HepG2 (cell line): Measurements from ENCODE around the gene ZNF780B. TPM values are rescaled to one million over a fixed set of nuclear protein-coding genes. Genes with fewer than 3 reads are reported as not detected.

ENCODE experiments used
- ATAC-seq: fragments of 200-7000 bp; cut with Tn5 transposase; 3 replicates; pipeline ENCODE4 v1.9.1; 2020; ENCODE audit warnings: mild to moderate bottlenecking, moderate library complexity
- BruUV-seq: library from RNA; stranded (reverse); fragments of 400-500 nt; replicated peaks from 2 replicates; lab custom pipeline; 2021; lab: Mats Ljungman, UMichigan
- CTCF ChIA-PET: fragments of 300-600 bp; formaldehyde crosslinking; extraction: SDS; loops from one replicate; lab custom pipeline; 2021; ENCODE audit warnings: low total read pairs, inconsistent platforms, low intra/inter-chr PET ratio; lab: Yijun Ruan, JAX
- POLR2A ChIA-PET: fragments of 350-600 bp; sonication (Branson Sonifier 250); formaldehyde crosslinking; loops from one replicate; lab custom pipeline; 2020; ENCODE audit warnings: antibody characterized with exemption, inconsistent platforms; lab: Yijun Ruan, JAX
- DNase-seq: peaks from one replicate; pipeline ENCODE4 v3.0.0-alpha.2; 2015; ENCODE audit warnings: low spot score
- FAIRE-seq: peaks from 3 replicates; lab custom pipeline; 2011; peaks lifted over from hg19 to GRCh38; lab: Jason Lieb, UNC
- H2AFZ ChIP-seq: one replicate; pipeline ENCODE4 v1.6.1; 2011; ENCODE audit warnings: low read length, inconsistent platforms
- H3K27ac ChIP-seq: fragments of 300-600 bp; 3 replicates; pipeline ENCODE4 v1.8.0; 2011; ENCODE audit warnings: mixed run types, mild to moderate bottlenecking, mixed read lengths, low read length, inconsistent platforms; ENCODE audit not compliant: insufficient read depth; ENCODE audit errors: extremely low read length
- H3K27me3 ChIP-seq, 2 experiments: fragments of 200-600 bp in 1 of 2; 2 replicates in 1 of 2; 3 replicates in 1 of 2; pipeline versions ENCODE4 v1.6.0 to v1.8.0; 2011; ENCODE audit warnings: low read length in 2 of 2, mild to moderate bottlenecking in 2 of 2, moderate library complexity in 2 of 2, inconsistent platforms in 1 of 2; ENCODE audit not compliant: insufficient read depth in 2 of 2, control insufficient read depth in 1 of 2
- H3K36me3 ChIP-seq, 2 experiments: fragments of 200-600 bp in 1 of 2; replicated peaks in 1 of 2; 2 replicates in 1 of 2; 3 replicates in 1 of 2; pipeline versions ENCODE4 v1.5.1 to v1.8.0; 2011; ENCODE audit warnings: low read length in 2 of 2, inconsistent platforms in 1 of 2; ENCODE audit not compliant: insufficient read depth in 2 of 2, control insufficient read depth in 1 of 2
- H3K4me1 ChIP-seq: 2 replicates; pipeline ENCODE4 v1.5.1; 2012; ENCODE audit warnings: low read length, inconsistent platforms; ENCODE audit not compliant: insufficient read depth
- H3K4me2 ChIP-seq: 2 replicates; pipeline ENCODE4 v1.6.0; 2011; ENCODE audit warnings: low read depth, low read length, inconsistent platforms
- H3K4me3 ChIP-seq, 3 experiments: fragments of 200-600 bp in 1 of 3; sonication (generic), shearing (Covaris generic) in 1 of 3; replicated peaks in 1 of 3; 2 replicates each; pipeline ENCODE4 v1.5.1; 2011 to 2016; ENCODE audit warnings: low read length in 3 of 3, inconsistent platforms in 2 of 3, low read depth in 2 of 3, mild to moderate bottlenecking in 2 of 3, control low read depth in 1 of 3, mixed read lengths in 1 of 3; ENCODE audit not compliant: insufficient read depth in 1 of 3
- H3K79me2 ChIP-seq: one replicate; pipeline ENCODE4 v1.6.1; 2011; ENCODE audit warnings: low read length, inconsistent platforms; ENCODE audit not compliant: insufficient read depth
- H3K9ac ChIP-seq: 2 replicates; pipeline ENCODE4 v1.6.0; 2011; ENCODE audit warnings: mild to moderate bottlenecking, low read depth, low read length, inconsistent platforms; ENCODE audit not compliant: insufficient read depth
- H3K9me3 ChIP-seq: 2 replicates; pipeline ENCODE4 v1.5.1; 2012; ENCODE audit warnings: mild to moderate bottlenecking, low read length
- H4K20me1 ChIP-seq: 2 replicates; pipeline ENCODE4 v1.6.0; 2011; ENCODE audit warnings: inconsistent platforms, mild to moderate bottlenecking, low read length, moderate library complexity; ENCODE audit not compliant: insufficient read depth
- MED1 ChIP-seq: sonication (generic); formaldehyde crosslinking; IDR thresholded peaks from 2 replicates; pipeline ENCODE4 v1.4.0; 2020; ENCODE audit warnings: missing genetic modification reagents
- PRPF4 ChIP-seq: fragments of 200-400 bp; formaldehyde crosslinking; IDR thresholded peaks from 2 replicates; pipeline ENCODE4 v1.6.1; 2016; ENCODE audit warnings: low read length, low read depth; ENCODE audit not compliant: poor library complexity, severe bottlenecking
- ZMYM3 ChIP-seq: sonication (generic); formaldehyde crosslinking; IDR thresholded peaks from 2 replicates; pipeline ENCODE4 v1.5.1; 2020; ENCODE audit warnings: mild to moderate bottlenecking, missing genetic modification reagents
- ZNF746 ChIP-seq: sonication (generic); formaldehyde crosslinking; IDR thresholded peaks from 2 replicates; pipeline ENCODE4 v1.8.0; 2022; ENCODE audit warnings: mild to moderate bottlenecking, missing genetic modification reagents
- ZNF83 ChIP-seq: sonication (generic); formaldehyde crosslinking; IDR thresholded peaks from 2 replicates; pipeline ENCODE4 v1.4.0; 2020; ENCODE audit warnings: missing genetic modification reagents, mild to moderate bottlenecking, borderline replicate concordance
- ZSCAN30 ChIP-seq: sonication (generic); formaldehyde crosslinking; IDR thresholded peaks from 2 replicates; pipeline ENCODE4 v1.5.0; 2020; ENCODE audit warnings: mild to moderate bottlenecking, missing genetic modification reagents
- in situ Hi-C: cut with HindIII; loops from 2 replicates; pipeline ENCODE4 v1.10.0; 2017; ENCODE audit warnings: low pct_unique_long_range_greater_than_20kb; ENCODE audit not compliant: extremely low pct_ligation_motif_present
- intact Hi-C: fragments of 100-400 bp; cut with micrococcal nuclease; formaldehyde crosslinking; loops from one replicate; pipeline ENCODE4 v1.10.0; 2022; ENCODE audit not compliant: unreplicated experiment
- polyA plus RNA-seq, 8 experiments: library from polyadenylated mRNA; depleted of rRNA in 3 of 8; stranded (reverse) in 7 of 8; unstranded in 1 of 8; fragments of >200 nt; fragmentation: Illumina TruSeq in 4 of 8; extraction: Trizol in 4 of 8; gene quantifications; 2 replicates each; pipeline versions ENCODE4 v1.2.1 to v1.2.3, GENCODE V29; 2011 to 2016; ENCODE audit warnings: low read depth in 4 of 8, missing spikeins in 1 of 8, mixed read lengths in 1 of 8; ENCODE audit not compliant: insufficient read depth in 1 of 8
- total RNA-seq, 5 experiments: library from RNA; depleted of rRNA; stranded (reverse); fragments of >200 nt; fragmentation: Illumina TruSeq; extraction: Trizol; gene quantifications; 2 replicates each; pipeline ENCODE4 v1.2.3, GENCODE V29; 2016; ENCODE audit warnings: low read depth in 1 of 5
- TF ChIP-seq, protein P1 (sequence below): sonication (generic); formaldehyde crosslinking; conservative IDR thresholded peaks from 2 replicates; pipeline ENCODE4 v1.8.1; 2023; ENCODE audit warnings: missing genetic modification reagents
- TF ChIP-seq, protein P2 (sequence below): sonication (generic); formaldehyde crosslinking; IDR thresholded peaks from 2 replicates; pipeline ENCODE4 v1.4.0; 2020; ENCODE audit warnings: mild to moderate bottlenecking, missing genetic modification reagents

ZNF780B gene
- total and polyA plus RNA-seq, 2 of the 13 experiments (the other 11 are each of a cell fraction or from before 2014, with no cell fraction given) = 6.6 to 21.9 TPM

DNA sequence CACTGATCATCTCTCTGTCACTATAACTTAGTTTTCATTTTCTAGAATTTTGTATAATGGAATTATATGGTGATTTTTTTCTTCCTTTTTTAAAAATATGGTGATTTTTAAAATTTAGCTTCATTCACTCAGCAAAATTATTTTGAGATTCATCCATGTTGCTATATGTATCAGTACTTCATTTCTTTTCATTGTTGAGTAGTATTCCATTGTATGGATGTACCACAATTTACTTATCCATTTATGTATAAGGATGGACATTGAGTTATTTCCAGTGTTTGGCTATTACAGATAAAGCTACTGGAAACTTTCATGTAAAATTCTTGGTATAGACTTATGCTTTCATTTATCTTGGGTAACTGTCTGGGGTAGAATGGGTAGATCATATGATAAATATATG, 46.4 kb downstream of the ZNF780B start:
- Histone ChIP-seq H3K9ac (no peak overlapping the region), H3K79me2 (no peaks in the 10 kb centered on the region), H3K36me3 (peaks cover 10 to 28% of the 10 kb centered on the region in 2 experiments), H4K20me1 (no peaks in the 10 kb centered on the region), H3K27me3 (no peaks in the 10 kb centered on the region), H3K4me2 (no peak overlapping the region), H3K4me1 (no peaks in the 10 kb centered on the region), H3K9me3 (peaks cover 22% of the 10 kb centered on the region), H3K27ac (no peak overlapping the region), H2AFZ (no peak overlapping the region), H3K4me3 (no peak overlapping the region)
- BruUV-seq = no TSS peak
- ATAC-seq (no peak), DNase-seq (no peak), FAIRE-seq (no peak)
- in situ Hi-C loops (no loop called here), intact Hi-C loops (no loop called here)
- POLR2A ChIA-PET = no interaction called here
- TF ChIP-seq ZNF746 (CRISPR knock-in tag) (no peak), ZMYM3 (CRISPR knock-in tag) (no peak), MED1 (CRISPR knock-in tag) (no peak), ZNF83 (CRISPR knock-in tag) (no peak), ZSCAN30 (CRISPR knock-in tag) (no peak), PRPF4 (no peak)
- TF ChIP-seq, protein P1, sequence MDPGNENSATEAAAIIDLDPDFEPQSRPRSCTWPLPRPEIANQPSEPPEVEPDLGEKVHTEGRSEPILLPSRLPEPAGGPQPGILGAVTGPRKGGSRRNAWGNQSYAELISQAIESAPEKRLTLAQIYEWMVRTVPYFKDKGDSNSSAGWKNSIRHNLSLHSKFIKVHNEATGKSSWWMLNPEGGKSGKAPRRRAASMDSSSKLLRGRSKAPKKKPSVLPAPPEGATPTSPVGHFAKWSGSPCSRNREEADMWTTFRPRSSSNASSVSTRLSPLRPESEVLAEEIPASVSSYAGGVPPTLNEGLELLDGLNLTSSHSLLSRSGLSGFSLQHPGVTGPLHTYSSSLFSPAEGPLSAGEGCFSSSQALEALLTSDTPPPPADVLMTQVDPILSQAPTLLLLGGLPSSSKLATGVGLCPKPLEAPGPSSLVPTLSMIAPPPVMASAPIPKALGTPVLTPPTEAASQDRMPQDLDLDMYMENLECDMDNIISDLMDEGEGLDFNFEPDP (CRISPR knock-in tag) = no peak
- TF ChIP-seq, protein P2, sequence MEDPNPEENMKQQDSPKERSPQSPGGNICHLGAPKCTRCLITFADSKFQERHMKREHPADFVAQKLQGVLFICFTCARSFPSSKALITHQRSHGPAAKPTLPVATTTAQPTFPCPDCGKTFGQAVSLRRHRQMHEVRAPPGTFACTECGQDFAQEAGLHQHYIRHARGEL = no peak
- CTCF ChIA-PET = no interaction called here
